Umbilical cord (tissue), 2 donors: ENCODE data around the gene SRF. TPM values are rescaled to one million over a fixed set of nuclear protein-coding genes. Genes with fewer than 3 reads are reported as not detected.

Experiments
- DNase-seq: peaks from one replicate; pipeline ENCODE4 v3.0.0-alpha.2; 2015; ENCODE audit warnings: low spot score
- total RNA-seq: library from RNA; depleted of rRNA; stranded (reverse); fragments of >200 nt; gene quantifications from one replicate; pipeline ENCODE4 v1.2.3, GENCODE V29; 2014; ENCODE audit warnings: low replicate concordance; ENCODE audit not compliant: insufficient read depth

Gene SRF
- total RNA-seq, 1 donor from 2014 or later: 34.2 TPM

DNA sequence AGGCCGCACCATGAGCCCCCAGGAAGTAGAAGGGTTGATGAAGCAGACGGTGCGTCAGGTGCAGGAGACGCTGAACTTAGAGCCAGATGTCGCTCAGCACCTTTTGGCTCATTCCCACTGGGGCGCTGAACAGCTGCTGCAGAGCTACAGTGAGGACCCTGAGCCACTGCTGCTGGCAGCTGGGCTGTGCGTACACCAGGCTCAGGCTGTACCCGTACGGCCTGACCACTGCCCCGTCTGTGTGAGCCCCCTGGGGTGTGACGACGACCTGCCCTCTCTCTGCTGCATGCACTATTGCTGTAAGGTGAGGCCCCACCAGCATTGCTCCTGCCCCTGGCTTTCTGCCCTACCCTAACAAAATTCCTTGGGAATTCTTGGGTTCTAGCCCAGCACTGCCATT, 45.1 kb downstream of the SRF start:
- no peak for DNase-seq

GRCh38 chr6:43217351-43217750, 46.3 kb downstream of the SRF start:
- no peak for DNase-seq

GRCh38 chr6:43219119-43219518, 48.0 kb downstream of the SRF start:
- no peak for DNase-seq

DNA sequence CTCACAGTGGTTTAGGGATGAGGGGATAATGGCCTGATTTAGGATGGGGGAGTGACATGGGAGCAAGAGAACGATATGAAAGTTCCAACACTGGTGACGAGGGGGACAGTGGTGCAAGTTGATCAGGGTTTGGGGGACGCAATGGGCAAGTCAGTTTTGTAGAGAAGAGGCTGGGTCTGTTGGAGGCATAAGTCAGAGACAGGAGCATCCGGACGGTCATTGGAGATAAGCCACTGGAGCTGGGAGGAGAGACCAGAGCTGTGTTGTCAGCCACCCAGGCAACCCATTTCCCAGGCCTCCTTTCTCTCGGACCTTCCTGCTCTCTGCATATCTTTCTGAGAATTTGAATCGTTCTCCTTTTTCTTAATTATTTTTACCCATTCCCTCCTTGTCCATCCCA, 48.7 kb downstream of the SRF start:
- DNase-seq: no peak

DNA sequence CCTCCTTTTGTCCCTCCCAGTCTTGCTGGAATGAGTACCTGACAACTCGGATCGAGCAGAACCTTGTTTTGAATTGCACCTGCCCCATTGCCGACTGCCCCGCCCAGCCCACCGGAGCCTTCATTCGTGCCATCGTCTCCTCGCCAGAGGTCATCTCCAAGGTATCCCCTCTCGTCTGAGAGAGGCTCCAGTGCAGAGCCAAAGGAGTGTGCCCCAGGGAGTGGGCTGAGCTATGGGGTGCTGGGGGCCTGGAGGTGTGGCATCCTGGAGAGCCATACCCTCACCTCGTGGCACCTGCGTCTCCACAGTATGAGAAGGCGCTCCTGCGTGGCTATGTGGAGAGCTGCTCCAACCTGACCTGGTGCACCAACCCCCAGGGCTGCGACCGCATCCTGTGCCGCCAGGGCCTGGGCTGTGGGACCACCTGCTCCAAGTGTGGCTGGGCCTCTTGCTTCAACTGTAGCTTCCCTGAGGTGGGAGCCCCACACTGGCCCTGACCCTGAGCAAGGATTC, 49.4 kb downstream of the SRF start:
- no peak for DNase-seq

GRCh38 chr6:43221046-43221972, 50.2 kb downstream of the SRF start:
- DNase-seq: no peak

GRCh38 chr6:43222418-43223059, 51.5 kb downstream of the SRF start:
- no peak for DNase-seq

GRCh38 chr6:43223175-43223574, 52.1 kb downstream of the SRF start:
- no peak for DNase-seq

- DNase-seq: no peak
Measured at GRCh38 chr6:43226192-43226851, 55.3 kb downstream of the SRF start.

- DNase-seq: peak; percentile 80
Measured at GRCh38 chr6:43228951-43229802, 58.1 kb downstream of the SRF start, which contains the start of gene DNPH1. Gene DNPH1 (minus strand): TSS chr6:43229481. CDS start chr6:43229456, 25 bp downstream.

GRCh38 chr6:43229803-43230620, 58.9 kb downstream of the SRF start:
- DNase-seq: no peak

- no peak for DNase-seq
Measured at GRCh38 chr6:43231053-43231452, 60.0 kb downstream of the SRF start.

Other genes with a start within 250 kb of the SRF start
- 14.4 TPM for gene CNPY3, start 241.8 kb upstream of the SRF start, total RNA-seq
- not detected for gene GNMT, start 210.5 kb upstream of the SRF start, total RNA-seq
- gene PEX6, start 192.1 kb upstream of the SRF start, total RNA-seq: 9.4 TPM
- gene PPP2R5D, start 186.7 kb upstream of the SRF start, total RNA-seq: 26.7 TPM
- 56.1 TPM for gene MEA1, start 157.3 kb upstream of the SRF start, total RNA-seq
- 135 TPM for gene KLHDC3, start 157.0 kb upstream of the SRF start, total RNA-seq
- 26.2 TPM for gene RRP36, start 149.6 kb upstream of the SRF start, total RNA-seq
- 27.0 TPM for gene CUL7, start 117.4 kb upstream of the SRF start, total RNA-seq
- gene MRPL2, start 111.8 kb upstream of the SRF start, total RNA-seq: 12.8 TPM
- gene KLC4, start 111.6 kb upstream of the SRF start, total RNA-seq: 14.4 TPM
- 196 TPM for gene PTK7, start 95.0 kb upstream of the SRF start, total RNA-seq
- 15.2 TPM for gene CUL9, start 10.9 kb downstream of the SRF start, total RNA-seq
- gene DNPH1, start 58.2 kb downstream of the SRF start, total RNA-seq: 20.9 TPM
- 0.48 TPM for gene TTBK1, start 72.2 kb downstream of the SRF start, total RNA-seq
- gene SLC22A7, start 127.0 kb downstream of the SRF start, total RNA-seq: not detected
- gene CRIP3, start 137.6 kb downstream of the SRF start, total RNA-seq: 5.5 TPM
- gene ZNF318, start 198.4 kb downstream of the SRF start, total RNA-seq: 7.7 TPM